ACHN (cell line): ENCODE data around the gene MAOA.
"Not testable (repeated sequence)": the region's sequence is repeated elsewhere in the genome, so short reads cannot be mapped to it uniquely, and the experiment has no call there.

ENCODE experiments used
- DNase-seq: peaks from one replicate; pipeline ENCODE4 v3.0.0-alpha.2; 2015
- in situ Hi-C: cut with HindIII; loops from 2 replicates; pipeline ENCODE4 v1.10.0; 2017; ENCODE audit warnings: low sequenced_read_pairs, low pct_ligation_motif_present, low pct_unique_long_range_greater_than_20kb

MAOA gene

GRCh38 chrX:43657671-43658070, 1.6 kb downstream of the MAOA start:
- in situ Hi-C loops = no loop called here
- DNase-seq = no peak

GRCh38 chrX:43661521-43662240, 5.6 kb downstream of the MAOA start:
- DNase-seq = no peak
- in situ Hi-C loops = no loop called here

GRCh38 chrX:43663173-43663572, 7.1 kb downstream of the MAOA start:
- no peak for DNase-seq
- in situ Hi-C loops = no loop called here

- in situ Hi-C loops = no loop called here
- DNase-seq = no peak
Measured at GRCh38 chrX:43664258-43664657, 8.2 kb downstream of the MAOA start.

GRCh38 chrX:43664708-43665107, 8.6 kb downstream of the MAOA start:
- in situ Hi-C loops = no loop called here

GRCh38 chrX:43666311-43666912, 10.3 kb downstream of the MAOA start:
- DNase-seq = no peak

More at GRCh38 chrX:43664708-43665107, 8.6 kb downstream of the MAOA start:
- DNase-seq = no peak

GRCh38 chrX:43675965-43676628, 20.0 kb downstream of the MAOA start:
- in situ Hi-C loops, DNase-seq: not testable (repeated sequence)

More at GRCh38 chrX:43666311-43666912, 10.3 kb downstream of the MAOA start:
- in situ Hi-C loops = no loop called here

GRCh38 chrX:43676971-43677572, 21.0 kb downstream of the MAOA start:
- no peak for DNase-seq
- in situ Hi-C loops = no loop called here

- no peak for DNase-seq
- in situ Hi-C loops = no loop called here
Measured at GRCh38 chrX:43677993-43678392, 21.9 kb downstream of the MAOA start.

- in situ Hi-C loops = no loop called here
- DNase-seq = no peak
Measured at GRCh38 chrX:43679058-43679457, 23.0 kb downstream of the MAOA start.

- in situ Hi-C loops = no loop called here
- DNase-seq = no peak
Measured at GRCh38 chrX:43679778-43680177, 23.7 kb downstream of the MAOA start.

- no peak for DNase-seq
- in situ Hi-C loops = no loop called here
Measured at GRCh38 chrX:43682726-43683125, 26.6 kb downstream of the MAOA start.

- in situ Hi-C loops = no loop called here
- no peak for DNase-seq
Measured at GRCh38 chrX:43685221-43685620, 29.1 kb downstream of the MAOA start.

- DNase-seq = no peak
- in situ Hi-C loops = no loop called here
Measured at GRCh38 chrX:43688586-43688985, 32.5 kb downstream of the MAOA start.

- DNase-seq = no peak
- in situ Hi-C loops = no loop called here
Measured at GRCh38 chrX:43693602-43694406, 37.7 kb downstream of the MAOA start.

- in situ Hi-C loops = no loop called here
- DNase-seq = no peak
Measured at GRCh38 chrX:43699475-43699874, 43.4 kb downstream of the MAOA start.

- DNase-seq = no peak
- in situ Hi-C loops = no loop called here
Measured at GRCh38 chrX:43702079-43702524, 46.0 kb downstream of the MAOA start.

- in situ Hi-C loops = no loop called here
- no peak for DNase-seq
Measured at GRCh38 chrX:43702660-43703059, 46.6 kb downstream of the MAOA start.
